Neutrophil (primary cell): ENCODE results near the gene EPHB6.

Experiments used
- H3K27ac ChIP-seq: fragments of 200-600 bp; sonication (generic); 2 replicates; pipeline ENCODE4 v1.5.1; 2016; ENCODE audit warnings: mild to moderate bottlenecking, moderate library complexity
- H3K27me3 ChIP-seq: fragments of 200-600 bp; sonication (generic); 2 replicates; pipeline ENCODE4 v1.6.0; 2016; ENCODE audit warnings: mild to moderate bottlenecking
- H3K36me3 ChIP-seq: fragments of 200-600 bp; sonication (generic); 2 replicates; pipeline ENCODE4 v1.5.1; 2017
- H3K4me1 ChIP-seq, 2 experiments: fragments of 200-600 bp in 1 of 2; sonication (generic) in 1 of 2; 1 replicate in 1 of 2; 2 replicates in 1 of 2; pipeline versions ENCODE4 v1.5.1 to v1.6.1; 2013 to 2016; ENCODE audit warnings: low read depth in 1 of 2, low read length in 1 of 2, mild to moderate bottlenecking in 1 of 2, moderate library complexity in 1 of 2; ENCODE audit not compliant: control insufficient read depth in 1 of 2, insufficient read depth in 1 of 2
- H3K4me3 ChIP-seq, 2 experiments: fragments of 200-600 bp in 1 of 2; sonication (generic) in 1 of 2; 1 replicate in 1 of 2; 2 replicates in 1 of 2; pipeline ENCODE4 v1.5.1; 2013 to 2016; ENCODE audit warnings: low read depth in 1 of 2, low read length in 1 of 2, mild to moderate bottlenecking in 1 of 2, moderate library complexity in 1 of 2
- H3K9me3 ChIP-seq: fragments of 200-600 bp; sonication (generic); 2 replicates; pipeline ENCODE4 v1.5.1; 2016
- TF ChIP-seq, protein P1 (sequence below): fragments of 200-600 bp; sonication (generic); IDR thresholded peaks from 2 replicates; pipeline ENCODE4 v1.5.1; 2016; ENCODE audit warnings: antibody characterized with exemption

EPHB6 gene

DNA sequence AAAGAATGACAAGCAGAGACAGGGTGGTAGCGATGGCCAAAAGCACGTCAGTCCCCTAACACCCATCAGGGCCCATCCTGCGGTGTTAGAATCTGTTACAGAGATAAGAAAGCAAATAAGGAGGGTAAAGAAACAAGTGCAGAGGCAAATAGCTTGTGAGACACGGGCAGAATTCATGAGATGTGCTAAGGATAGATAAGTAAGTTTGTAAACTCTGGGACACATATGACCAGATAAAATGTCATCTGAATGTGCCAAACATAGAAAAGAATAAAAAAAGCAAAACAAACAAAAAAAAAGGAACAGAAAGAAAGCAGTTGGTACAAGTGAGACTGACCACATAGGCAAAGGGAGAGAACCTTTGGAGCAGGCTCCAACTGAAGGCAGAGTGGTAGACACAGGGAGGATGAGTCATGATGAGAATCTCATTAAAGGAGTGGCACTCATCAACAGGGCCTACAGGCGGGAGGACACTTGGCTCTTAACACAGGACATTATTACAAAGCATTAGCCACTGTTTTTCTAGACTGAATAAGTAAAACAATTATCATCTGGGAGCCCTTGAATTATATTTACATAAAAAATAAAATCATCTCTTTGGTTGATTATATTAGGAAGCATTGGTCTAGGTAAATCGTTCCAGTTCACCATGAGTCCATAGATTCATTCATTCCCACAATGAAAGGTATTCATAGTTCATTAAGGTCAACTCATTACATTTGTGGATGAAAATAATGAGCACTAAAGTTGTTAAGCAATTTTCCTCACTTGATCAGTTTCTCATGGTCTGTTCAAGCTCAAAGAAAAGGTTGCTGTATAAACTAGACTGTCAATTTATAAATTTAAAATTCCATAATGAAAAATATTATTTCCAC lies 21.5 kb upstream of the EPHB6 start:
- H3K27ac ChIP-seq = no peak overlapping the region
- no peaks in the 10 kb centered on the region for H3K9me3 ChIP-seq

DNA sequence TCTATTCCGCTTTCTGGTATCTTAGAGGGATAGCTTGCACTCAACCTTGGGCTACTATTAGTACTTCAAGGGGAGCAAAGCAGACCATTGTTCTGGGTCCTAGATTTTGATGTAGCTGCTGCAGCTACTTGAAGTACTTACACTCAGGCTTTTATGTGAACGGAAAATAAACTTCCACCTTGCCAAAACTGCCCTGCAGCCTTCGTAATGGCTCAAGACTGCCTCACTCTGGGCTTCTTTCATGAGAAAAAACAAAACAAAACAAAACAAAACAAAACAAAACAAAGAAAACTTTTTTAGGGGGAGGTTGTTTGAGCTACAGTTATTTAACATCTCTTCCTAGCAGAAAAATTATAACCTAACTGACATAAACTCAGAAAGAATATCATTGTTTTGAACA lies 19.4 kb upstream of the EPHB6 start:
- no peaks in the 10 kb centered on the region for H3K36me3 ChIP-seq
- no peak overlapping the region for H3K4me3 ChIP-seq
- H3K27ac ChIP-seq = no peak overlapping the region
- TF ChIP-seq, protein P1, sequence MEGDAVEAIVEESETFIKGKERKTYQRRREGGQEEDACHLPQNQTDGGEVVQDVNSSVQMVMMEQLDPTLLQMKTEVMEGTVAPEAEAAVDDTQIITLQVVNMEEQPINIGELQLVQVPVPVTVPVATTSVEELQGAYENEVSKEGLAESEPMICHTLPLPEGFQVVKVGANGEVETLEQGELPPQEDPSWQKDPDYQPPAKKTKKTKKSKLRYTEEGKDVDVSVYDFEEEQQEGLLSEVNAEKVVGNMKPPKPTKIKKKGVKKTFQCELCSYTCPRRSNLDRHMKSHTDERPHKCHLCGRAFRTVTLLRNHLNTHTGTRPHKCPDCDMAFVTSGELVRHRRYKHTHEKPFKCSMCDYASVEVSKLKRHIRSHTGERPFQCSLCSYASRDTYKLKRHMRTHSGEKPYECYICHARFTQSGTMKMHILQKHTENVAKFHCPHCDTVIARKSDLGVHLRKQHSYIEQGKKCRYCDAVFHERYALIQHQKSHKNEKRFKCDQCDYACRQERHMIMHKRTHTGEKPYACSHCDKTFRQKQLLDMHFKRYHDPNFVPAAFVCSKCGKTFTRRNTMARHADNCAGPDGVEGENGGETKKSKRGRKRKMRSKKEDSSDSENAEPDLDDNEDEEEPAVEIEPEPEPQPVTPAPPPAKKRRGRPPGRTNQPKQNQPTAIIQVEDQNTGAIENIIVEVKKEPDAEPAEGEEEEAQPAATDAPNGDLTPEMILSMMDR = no peak
- H3K9me3 ChIP-seq = no peaks in the 10 kb centered on the region
- no peaks in the 10 kb centered on the region for H3K27me3 ChIP-seq
- H3K4me1 ChIP-seq = no peaks in the 10 kb centered on the region

More for the DNA sequence above, 21.5 kb upstream of the EPHB6 start:
- Histone ChIP-seq H3K36me3 (no peaks in the 10 kb centered on the region), H3K27me3 (no peaks in the 10 kb centered on the region), H3K4me3 (no peak overlapping the region), H3K4me1 (no peaks in the 10 kb centered on the region)
- TF ChIP-seq, protein P1 = no peak

DNA sequence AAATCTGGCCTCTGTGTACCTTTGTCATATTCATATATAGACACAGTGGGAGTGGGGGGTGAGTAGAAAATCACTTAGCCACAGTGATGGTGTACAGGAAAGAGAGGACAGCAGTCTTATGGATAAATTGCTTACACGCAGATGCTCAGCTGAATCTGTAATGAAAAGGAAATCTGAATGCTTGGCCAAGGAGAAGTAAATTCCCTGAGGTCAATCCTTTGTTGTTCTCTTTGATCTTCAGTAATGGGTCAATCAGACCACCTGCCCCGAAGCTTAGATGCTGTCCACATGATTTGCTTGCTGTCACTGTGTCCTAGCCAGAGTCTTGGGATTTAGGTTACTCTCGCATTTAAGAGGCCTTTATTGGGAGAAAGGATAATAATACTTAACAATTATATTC lies 18.4 kb upstream of the EPHB6 start:
- Histone ChIP-seq H3K36me3 (no peaks in the 10 kb centered on the region), H3K4me3 (no peak overlapping the region), H3K27ac (no peak overlapping the region), H3K9me3 (no peaks in the 10 kb centered on the region), H3K4me1 (no peaks in the 10 kb centered on the region), H3K27me3 (no peaks in the 10 kb centered on the region)
- TF ChIP-seq, protein P1 = no peak

DNA sequence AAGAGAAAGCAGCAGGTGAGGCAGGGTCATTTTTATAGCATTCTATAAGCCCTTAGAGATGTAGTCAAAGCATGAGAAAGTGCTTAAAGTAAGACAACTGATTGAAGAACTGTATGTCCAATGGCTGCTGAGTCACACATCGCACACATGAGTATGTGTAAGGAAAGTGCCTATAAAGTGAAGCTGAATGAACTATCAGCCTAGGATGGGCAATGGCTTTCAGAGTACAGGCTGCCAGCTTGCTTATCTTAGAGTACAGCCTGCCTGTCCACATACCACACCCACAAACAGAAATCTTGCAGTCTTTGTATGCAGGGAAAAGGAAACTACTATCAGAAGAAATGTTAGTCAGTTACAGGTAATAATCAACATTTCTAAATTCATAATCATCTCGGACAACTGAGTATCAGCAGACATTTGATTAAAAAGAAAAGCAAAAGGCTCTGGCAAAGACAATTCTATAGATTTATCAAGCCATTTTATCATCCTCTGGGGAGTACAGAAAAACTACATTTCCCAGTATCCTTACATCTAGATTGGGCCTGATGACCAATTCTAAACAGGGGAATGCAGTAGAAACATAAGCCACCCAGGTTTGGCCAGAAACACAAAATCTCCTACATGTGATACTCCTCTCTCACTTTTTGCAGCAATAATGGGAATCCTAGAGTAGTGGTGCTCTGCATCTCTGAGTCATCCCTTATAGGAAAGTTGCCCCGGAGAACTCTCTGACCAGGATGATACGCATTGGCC lies 16.2 kb upstream of the EPHB6 start:
- TF ChIP-seq, protein P1 = no peak
- H3K4me3 ChIP-seq = no peak overlapping the region
- no peak overlapping the region for H3K27ac ChIP-seq
- no peaks in the 10 kb centered on the region for H3K27me3 ChIP-seq
- H3K9me3 ChIP-seq = no peaks in the 10 kb centered on the region
- no peaks in the 10 kb centered on the region for H3K4me1 ChIP-seq
- no peaks in the 10 kb centered on the region for H3K36me3 ChIP-seq

DNA sequence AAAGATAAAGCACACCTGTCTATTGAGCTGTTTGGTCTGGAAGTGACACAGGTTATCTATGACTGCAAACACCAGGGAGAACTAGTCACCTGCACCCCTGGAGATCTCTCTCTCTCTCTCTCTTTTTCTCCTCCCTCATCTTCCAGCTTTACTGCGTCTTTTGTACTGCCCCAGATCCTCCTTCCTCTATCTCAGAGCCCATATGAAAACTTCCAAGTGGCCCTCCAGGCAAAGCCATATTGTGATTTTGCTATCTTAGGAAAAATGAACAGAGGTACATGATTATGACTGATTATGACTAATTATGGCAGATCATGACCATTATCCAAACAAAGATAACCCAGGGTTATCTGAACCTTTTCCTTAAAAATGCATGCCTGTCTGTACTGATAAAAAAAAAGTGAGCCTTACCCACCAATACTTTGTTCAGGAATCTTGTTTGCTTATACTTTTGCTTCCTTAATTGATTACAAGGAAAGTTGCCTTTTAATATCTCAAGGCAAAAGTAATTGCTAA lies 12.6 kb upstream of the EPHB6 start:
- H3K27ac ChIP-seq = no peak overlapping the region
- no peaks in the 10 kb centered on the region for H3K4me1 ChIP-seq
- no peaks in the 10 kb centered on the region for H3K27me3 ChIP-seq
- H3K9me3 ChIP-seq = no peaks in the 10 kb centered on the region
- H3K36me3 ChIP-seq = no peaks in the 10 kb centered on the region
- TF ChIP-seq, protein P1 = no peak
- no peak overlapping the region for H3K4me3 ChIP-seq
